Astrocyte of the cerebellum (primary cell): ENCODE measurements around the gene TMEM51.

Source experiments
- DNase-seq: peaks from one replicate; pipeline ENCODE4 v3.0.0-alpha.2; 2011; ENCODE audit warnings: low read depth
- H3K4me3 ChIP-seq: 2 replicates; pipeline ENCODE4 v1.5.1; 2011; ENCODE audit warnings: mild to moderate bottlenecking, low read depth, low read length, moderate library complexity
- in situ Hi-C: cut with HindIII; loops from 2 replicates; pipeline ENCODE4 v1.10.0; 2017; ENCODE audit warnings: low sequenced_read_pairs
- TF ChIP-seq, protein P1 (sequence below): IDR thresholded peaks from 2 replicates; pipeline ENCODE4 v1.5.1; 2012; ENCODE audit warnings: low read length, low read depth, moderate library complexity, mild to moderate bottlenecking; ENCODE audit errors: missing control alignments

Gene TMEM51

DNA sequence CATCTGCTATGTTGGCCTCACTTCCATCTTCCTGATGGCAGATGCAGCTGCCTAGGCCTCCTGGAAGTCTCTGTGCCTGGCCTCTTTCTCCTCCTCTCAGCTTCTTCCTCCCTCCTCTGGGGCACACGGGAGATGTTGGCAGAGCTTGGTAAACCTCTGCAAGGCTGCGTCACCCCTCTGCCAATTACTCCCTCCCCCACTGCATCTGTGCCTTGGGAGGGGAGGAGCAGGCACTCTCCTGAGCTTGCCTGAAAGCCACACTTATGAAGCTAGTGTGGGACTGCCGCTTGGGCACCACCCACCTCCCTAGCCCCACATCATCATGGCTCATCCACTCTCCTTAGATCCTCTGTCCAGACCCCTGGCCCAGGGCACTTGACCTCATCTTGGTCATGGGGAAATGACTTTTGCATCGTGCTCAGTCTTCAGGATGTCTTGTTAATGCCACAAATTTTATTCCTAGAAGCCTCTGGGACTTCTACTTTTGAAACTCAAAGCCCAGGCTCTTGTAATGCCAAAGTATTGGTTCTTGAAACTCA is 7.3 kb upstream of the TMEM51 start:
- DNase-seq, result no peak
- in situ Hi-C loops, result loop anchor here (25.0 kb wide), 2 partner anchors 141 to 291 kb away; partner anchors contain the start of gene CTRC
- TF ChIP-seq, protein P1, sequence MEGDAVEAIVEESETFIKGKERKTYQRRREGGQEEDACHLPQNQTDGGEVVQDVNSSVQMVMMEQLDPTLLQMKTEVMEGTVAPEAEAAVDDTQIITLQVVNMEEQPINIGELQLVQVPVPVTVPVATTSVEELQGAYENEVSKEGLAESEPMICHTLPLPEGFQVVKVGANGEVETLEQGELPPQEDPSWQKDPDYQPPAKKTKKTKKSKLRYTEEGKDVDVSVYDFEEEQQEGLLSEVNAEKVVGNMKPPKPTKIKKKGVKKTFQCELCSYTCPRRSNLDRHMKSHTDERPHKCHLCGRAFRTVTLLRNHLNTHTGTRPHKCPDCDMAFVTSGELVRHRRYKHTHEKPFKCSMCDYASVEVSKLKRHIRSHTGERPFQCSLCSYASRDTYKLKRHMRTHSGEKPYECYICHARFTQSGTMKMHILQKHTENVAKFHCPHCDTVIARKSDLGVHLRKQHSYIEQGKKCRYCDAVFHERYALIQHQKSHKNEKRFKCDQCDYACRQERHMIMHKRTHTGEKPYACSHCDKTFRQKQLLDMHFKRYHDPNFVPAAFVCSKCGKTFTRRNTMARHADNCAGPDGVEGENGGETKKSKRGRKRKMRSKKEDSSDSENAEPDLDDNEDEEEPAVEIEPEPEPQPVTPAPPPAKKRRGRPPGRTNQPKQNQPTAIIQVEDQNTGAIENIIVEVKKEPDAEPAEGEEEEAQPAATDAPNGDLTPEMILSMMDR, result no peak
- H3K4me3 ChIP-seq, result no peak overlapping the region

DNA sequence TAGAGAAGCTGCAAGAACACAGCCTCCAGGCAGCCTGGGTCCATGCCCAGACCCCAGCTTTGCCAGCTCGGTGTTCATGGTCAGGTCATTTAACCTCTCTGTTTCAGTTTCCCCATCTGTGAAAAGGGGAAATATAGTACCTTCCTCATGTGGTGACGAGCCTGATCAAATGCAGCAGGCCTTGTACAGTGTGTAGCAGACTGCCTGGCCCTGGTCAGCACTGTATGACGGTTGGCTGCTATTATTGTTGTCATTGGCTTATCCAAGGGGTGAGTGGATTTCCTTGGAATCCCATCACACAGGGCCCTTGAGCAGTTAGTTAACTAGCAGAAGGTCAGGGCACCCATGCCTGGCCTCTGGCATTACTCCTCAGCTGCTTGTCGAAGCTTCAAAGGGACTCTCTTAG is 6.6 kb upstream of the TMEM51 start:
- no peak overlapping the region for H3K4me3 ChIP-seq
- TF ChIP-seq, protein P1, result no peak
- in situ Hi-C loops, result loop anchor here (25.0 kb wide), 2 partner anchors 140 to 290 kb away; partner anchors contain the start of gene CTRC
- DNase-seq, result no peak

DNA sequence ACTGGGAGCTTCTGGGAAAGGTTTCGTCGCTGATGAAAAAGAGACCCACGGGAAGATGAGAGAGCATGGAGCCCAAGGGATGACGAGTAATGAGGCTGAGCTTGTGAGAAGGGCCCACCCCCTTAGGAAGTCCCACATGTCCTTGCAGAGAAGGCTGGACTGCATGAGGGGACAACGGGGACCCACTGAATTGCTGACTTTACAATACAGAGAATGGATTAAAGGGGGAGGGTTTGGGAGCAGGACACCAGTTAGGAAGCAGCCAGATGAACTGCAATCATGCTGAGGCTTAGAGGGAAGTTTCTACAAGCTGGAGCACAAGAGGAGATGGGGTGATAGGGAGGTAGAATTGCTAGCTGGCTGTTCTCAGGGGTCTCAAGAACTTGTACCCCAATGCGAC is 5.5 kb upstream of the TMEM51 start:
- TF ChIP-seq, protein P1, result no peak
- in situ Hi-C loops, result loop anchor here (25.0 kb wide), 2 partner anchors 139 to 289 kb away; partner anchors contain the start of gene CTRC
- DNase-seq, result no peak
- no peak overlapping the region for H3K4me3 ChIP-seq

DNA sequence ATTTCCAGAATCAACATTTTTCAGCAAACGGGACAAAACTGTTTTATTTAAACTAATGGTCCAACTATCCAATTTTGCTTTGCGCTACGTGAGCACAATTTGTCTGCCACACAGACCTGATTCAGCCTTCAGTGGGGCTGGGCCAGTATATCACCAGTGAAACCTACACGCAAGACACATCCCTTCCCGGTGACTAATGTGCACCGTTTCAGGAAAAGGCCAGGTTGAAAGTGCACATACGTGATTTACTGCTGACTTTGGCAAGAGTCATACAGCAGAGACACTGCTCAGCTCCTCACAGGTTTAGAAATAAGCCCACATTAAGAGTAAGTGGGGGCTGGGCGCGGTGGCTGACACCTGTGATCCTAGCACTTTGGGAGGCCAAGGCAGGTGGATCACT is 5.1 kb upstream of the TMEM51 start:
- in situ Hi-C loops, result loop anchor here (25.0 kb wide), 2 partner anchors 139 to 289 kb away; partner anchors contain the start of gene CTRC
- TF ChIP-seq, protein P1, result no peak
- H3K4me3 ChIP-seq, result no peak overlapping the region
- no peak for DNase-seq

DNA sequence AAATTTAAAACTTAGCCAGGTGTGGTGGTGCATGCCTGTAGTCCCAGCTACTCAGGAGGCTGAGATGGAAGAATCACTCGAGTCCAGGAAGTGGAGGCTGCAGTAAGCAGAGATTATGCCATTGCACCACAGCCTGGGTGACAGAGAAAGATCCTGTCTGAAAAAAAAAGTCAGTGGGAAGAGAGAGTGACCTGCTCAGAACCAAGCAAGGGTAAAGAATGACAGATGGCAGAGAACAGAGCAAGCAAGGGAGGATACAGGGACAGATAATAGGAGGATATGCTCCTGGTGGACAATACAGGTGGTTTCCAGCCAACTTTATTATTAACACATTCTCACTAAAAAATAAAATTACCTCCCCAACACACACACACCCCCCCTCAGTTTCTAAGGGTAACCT is 4.6 kb upstream of the TMEM51 start:
- no peak for DNase-seq
- TF ChIP-seq, protein P1, result no peak
- in situ Hi-C loops, result loop anchor here (25.0 kb wide), 2 partner anchors 138 to 288 kb away; partner anchors contain the start of gene CTRC
- no peak overlapping the region for H3K4me3 ChIP-seq

DNA sequence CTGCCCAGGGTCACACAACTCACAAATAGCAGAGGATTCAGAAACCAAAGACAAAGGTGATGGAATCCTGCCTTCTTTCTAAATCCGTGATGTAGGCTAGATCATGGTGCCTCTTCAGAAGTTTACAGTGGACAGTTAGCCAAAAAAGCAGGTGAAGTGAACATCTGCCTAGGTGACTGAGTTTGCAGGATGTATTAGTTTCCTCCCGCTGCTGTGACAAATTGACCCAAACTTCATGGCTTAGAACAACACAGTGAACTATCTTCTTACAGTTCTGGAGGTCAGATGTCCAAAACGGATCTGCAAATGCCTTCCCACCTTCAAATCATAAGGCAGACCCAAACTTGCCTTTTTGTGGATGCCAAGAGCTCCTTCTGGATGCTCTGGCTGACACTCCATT is 3.2 kb upstream of the TMEM51 start:
- TF ChIP-seq, protein P1, result no peak
- in situ Hi-C loops, result no loop called here
- no peak for DNase-seq
- H3K4me3 ChIP-seq, result no peak overlapping the region
